Astrocyte of the cerebellum (primary cell): Measurements from ENCODE around the gene SNX9.
"Not testable (repeated sequence)": the region's sequence is repeated elsewhere in the genome, so short reads cannot be mapped to it uniquely, and the experiment has no call there.

Experiments used
- DNase-seq: peaks from one replicate; pipeline ENCODE4 v3.0.0-alpha.2; 2011; ENCODE audit warnings: low read depth
- H3K4me3 ChIP-seq: 2 replicates; pipeline ENCODE4 v1.5.1; 2011; ENCODE audit warnings: mild to moderate bottlenecking, low read depth, low read length, moderate library complexity
- in situ Hi-C: cut with HindIII; loops from 2 replicates; pipeline ENCODE4 v1.10.0; 2017; ENCODE audit warnings: low sequenced_read_pairs
- TF ChIP-seq, protein P1 (sequence below): IDR thresholded peaks from 2 replicates; pipeline ENCODE4 v1.5.1; 2012; ENCODE audit warnings: low read length, low read depth, moderate library complexity, mild to moderate bottlenecking; ENCODE audit errors: missing control alignments

SNX9 gene

GRCh38 chr6:157898640-157899039 lies 75.6 kb downstream of the SNX9 start:
- in situ Hi-C loops: no loop called here
- TF ChIP-seq, protein P1, sequence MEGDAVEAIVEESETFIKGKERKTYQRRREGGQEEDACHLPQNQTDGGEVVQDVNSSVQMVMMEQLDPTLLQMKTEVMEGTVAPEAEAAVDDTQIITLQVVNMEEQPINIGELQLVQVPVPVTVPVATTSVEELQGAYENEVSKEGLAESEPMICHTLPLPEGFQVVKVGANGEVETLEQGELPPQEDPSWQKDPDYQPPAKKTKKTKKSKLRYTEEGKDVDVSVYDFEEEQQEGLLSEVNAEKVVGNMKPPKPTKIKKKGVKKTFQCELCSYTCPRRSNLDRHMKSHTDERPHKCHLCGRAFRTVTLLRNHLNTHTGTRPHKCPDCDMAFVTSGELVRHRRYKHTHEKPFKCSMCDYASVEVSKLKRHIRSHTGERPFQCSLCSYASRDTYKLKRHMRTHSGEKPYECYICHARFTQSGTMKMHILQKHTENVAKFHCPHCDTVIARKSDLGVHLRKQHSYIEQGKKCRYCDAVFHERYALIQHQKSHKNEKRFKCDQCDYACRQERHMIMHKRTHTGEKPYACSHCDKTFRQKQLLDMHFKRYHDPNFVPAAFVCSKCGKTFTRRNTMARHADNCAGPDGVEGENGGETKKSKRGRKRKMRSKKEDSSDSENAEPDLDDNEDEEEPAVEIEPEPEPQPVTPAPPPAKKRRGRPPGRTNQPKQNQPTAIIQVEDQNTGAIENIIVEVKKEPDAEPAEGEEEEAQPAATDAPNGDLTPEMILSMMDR: no peak
- H3K4me3 ChIP-seq: no peak overlapping the region
- no peak for DNase-seq

DNA sequence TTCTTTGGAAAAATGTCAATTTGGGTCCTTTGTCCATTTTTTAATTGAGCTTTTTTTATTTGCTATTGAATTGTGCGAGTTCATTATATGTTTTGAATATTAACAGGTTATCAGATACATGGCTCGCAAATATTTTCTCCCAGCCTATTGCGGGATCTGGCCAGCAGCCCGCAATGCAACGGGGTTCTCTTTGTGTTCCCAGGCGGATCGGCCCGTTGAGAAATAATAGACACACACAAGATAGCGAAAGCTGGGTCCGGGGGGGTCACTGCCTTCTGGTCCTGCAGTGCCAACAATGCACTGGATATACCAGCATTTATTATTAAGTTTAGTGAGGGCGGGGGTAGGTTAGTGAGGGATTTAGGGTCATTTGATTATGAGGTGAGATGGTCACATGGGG lies 77.2 kb downstream of the SNX9 start:
- DNase-seq, H3K4me3 ChIP-seq, in situ Hi-C loops: not testable (repeated sequence)

- in situ Hi-C loops, DNase-seq, H3K4me3 ChIP-seq: not testable (repeated sequence)
Measured at GRCh38 chr6:157900751-157901150, 77.7 kb downstream of the SNX9 start.

GRCh38 chr6:157904999-157905398 lies 82.0 kb downstream of the SNX9 start:
- TF ChIP-seq, protein P1: no peak
- no peak overlapping the region for H3K4me3 ChIP-seq
- in situ Hi-C loops: no loop called here
- no peak for DNase-seq

- H3K4me3 ChIP-seq: no peak overlapping the region
- TF ChIP-seq, protein P1: no peak
- no peak for DNase-seq
- in situ Hi-C loops: no loop called here
Measured at GRCh38 chr6:157905590-157906342, 82.7 kb downstream of the SNX9 start.

- DNase-seq: no peak
- H3K4me3 ChIP-seq: no peak overlapping the region
- TF ChIP-seq, protein P1: no peak
- in situ Hi-C loops: no loop called here
Measured at GRCh38 chr6:157906537-157907061, 83.6 kb downstream of the SNX9 start.

DNA sequence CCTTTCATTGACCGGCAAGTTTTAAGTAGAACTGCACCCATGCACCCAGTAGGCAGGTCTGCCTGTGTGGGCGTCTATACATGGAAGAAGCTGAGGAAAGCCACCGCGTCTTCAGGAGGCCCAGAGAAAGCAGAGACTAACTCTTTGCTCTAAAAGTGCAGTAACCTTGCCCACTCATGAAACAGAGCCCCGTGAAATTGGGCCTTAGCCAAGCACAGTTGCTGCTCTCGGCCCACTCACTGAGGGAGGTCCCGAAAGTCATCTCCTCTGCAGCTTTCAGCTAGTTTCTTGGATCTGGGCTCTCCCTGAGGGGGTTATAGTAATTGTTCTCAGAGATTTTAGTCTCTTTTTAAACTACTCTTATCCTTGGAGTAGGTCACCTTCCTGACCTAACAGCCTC lies 84.6 kb downstream of the SNX9 start:
- TF ChIP-seq, protein P1: no peak
- no peak for DNase-seq
- no peak overlapping the region for H3K4me3 ChIP-seq
- in situ Hi-C loops: no loop called here
